Neuron (in vitro differentiated cells): ENCODE data around the gene JAKMIP3.
A peak's percentile ranks its signal among the peaks of the same experiment; 100 is the strongest.

Source experiments
- H2AFZ ChIP-seq: one replicate; pipeline ENCODE4 v1.6.1; 2013; ENCODE audit warnings: low read depth, mild to moderate bottlenecking, inconsistent platforms, low read length, moderate library complexity
- H3K27me3 ChIP-seq: one replicate; pipeline ENCODE4 v1.6.1; 2013; ENCODE audit warnings: low read length; ENCODE audit not compliant: insufficient read depth
- H3K36me3 ChIP-seq: one replicate; pipeline ENCODE4 v1.6.1; 2013; ENCODE audit warnings: low read length; ENCODE audit not compliant: insufficient read depth
- H3K4me1 ChIP-seq: one replicate; pipeline ENCODE4 v1.6.1; 2013; ENCODE audit warnings: low read length; ENCODE audit not compliant: insufficient read depth
- H3K4me3 ChIP-seq: 2 replicates; pipeline ENCODE4 v1.5.1; 2013; ENCODE audit warnings: mild to moderate bottlenecking, low read length, moderate library complexity
- H3K9me3 ChIP-seq: one replicate; pipeline ENCODE4 v1.6.1; 2013; ENCODE audit warnings: low read length

The JAKMIP3 gene

DNA sequence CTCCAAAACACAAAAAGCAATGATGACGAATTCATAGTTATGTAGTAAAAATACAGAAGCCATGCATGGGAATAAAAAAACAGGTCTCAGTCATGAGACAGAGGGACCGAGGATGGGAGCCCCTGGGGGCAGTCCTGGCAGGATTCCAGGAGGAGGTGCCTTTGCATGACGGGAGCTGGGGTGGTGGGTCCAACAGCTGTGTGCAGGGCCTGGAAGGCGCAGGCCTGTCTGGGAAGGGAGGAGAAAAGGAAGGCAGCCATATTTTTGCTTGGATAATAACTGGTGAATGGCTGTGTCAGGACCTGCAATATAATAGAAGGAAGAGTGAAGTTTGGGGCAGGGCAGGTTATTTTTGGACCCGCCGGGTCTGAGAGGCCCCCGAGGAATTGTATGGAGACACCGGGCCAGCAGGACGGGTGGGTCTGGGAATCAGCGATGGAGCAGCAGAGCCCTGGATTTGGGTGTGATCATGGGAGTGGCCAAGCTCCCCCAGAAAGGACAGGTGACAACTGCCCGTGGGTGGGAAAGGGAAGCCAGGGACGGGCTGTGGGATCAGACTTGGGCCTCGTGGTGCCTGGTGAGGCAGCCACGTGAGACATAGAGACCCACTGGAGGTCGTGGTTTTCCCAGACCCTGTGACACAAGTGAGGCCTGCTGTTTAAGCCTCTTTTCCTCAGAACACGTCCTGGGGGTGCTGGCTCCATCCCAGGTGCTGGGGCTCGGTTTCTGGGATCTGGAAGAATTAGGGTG, 2.9 kb upstream of the JAKMIP3 start:
- Histone ChIP-seq H3K27me3 (peaks cover 29% of the 10 kb centered on the region), H2AFZ (no peak overlapping the region), H3K9me3 (no peaks in the 10 kb centered on the region), H3K36me3 (no peaks in the 10 kb centered on the region), H3K4me3 (no peak overlapping the region), H3K4me1 (peaks cover 11% of the 10 kb centered on the region)

GRCh38 chr10:132063432-132063831, 2.3 kb upstream of the JAKMIP3 start:
- Histone ChIP-seq H3K4me1 (peaks cover 11% of the 10 kb centered on the region), H3K36me3 (no peaks in the 10 kb centered on the region), H3K4me3 (no peak overlapping the region), H3K9me3 (no peaks in the 10 kb centered on the region), H2AFZ (no peak overlapping the region), H3K27me3 (peaks cover 29% of the 10 kb centered on the region)

DNA sequence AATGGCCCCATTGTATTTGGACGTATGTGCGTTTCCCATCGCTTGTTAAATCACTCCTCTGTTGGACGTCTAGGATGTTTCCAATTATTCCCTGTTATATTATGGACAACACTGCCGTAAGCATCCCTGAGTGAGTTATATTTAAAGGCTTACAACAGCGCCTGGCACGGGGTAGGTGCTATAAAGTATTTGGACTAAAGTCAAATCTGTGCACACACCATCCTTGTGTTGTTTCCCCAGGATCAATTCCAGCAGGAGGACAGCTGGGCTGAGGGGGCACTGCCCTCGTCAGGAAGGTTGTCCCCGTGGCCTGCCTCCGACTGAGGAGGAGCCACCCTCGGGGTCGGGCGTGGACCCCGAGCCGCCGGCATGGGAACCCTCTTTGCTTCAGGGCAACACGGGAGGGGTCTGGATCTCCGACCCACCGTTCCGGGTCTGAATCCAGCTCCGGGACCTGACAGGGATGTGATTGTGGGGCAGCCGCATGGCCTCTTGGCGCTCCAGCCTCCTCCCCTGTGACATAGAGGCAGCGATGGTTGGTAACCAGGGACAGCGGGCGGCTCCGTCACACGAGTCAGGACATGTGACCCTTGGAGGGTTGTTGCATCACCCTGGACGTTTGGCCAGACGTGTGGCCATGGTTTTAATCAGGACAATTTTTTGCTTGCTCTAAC, 1.5 kb upstream of the JAKMIP3 start:
- no peaks in the 10 kb centered on the region for H3K36me3 ChIP-seq
- H3K4me3 ChIP-seq: no peak overlapping the region
- H2AFZ ChIP-seq: no peak overlapping the region
- no peaks in the 10 kb centered on the region for H3K9me3 ChIP-seq
- H3K4me1 ChIP-seq: peaks cover 11% of the 10 kb centered on the region
- peaks cover 29% of the 10 kb centered on the region for H3K27me3 ChIP-seq

GRCh38 chr10:132064771-132065437, 842 bp upstream of the JAKMIP3 start:
- peaks cover 29% of the 10 kb centered on the region for H3K27me3 ChIP-seq
- peaks cover 11% of the 10 kb centered on the region for H3K4me1 ChIP-seq
- H2AFZ ChIP-seq: no peak overlapping the region
- H3K9me3 ChIP-seq: no peaks in the 10 kb centered on the region
- H3K4me3 ChIP-seq: no peak overlapping the region
- H3K36me3 ChIP-seq: no peaks in the 10 kb centered on the region

GRCh38 chr10:132066186-132066585, 440 bp downstream of the JAKMIP3 start:
- H3K4me3 ChIP-seq: peak overlapping the region; percentile 47
- H3K9me3 ChIP-seq: no peaks in the 10 kb centered on the region
- peaks cover 11% of the 10 kb centered on the region for H3K4me1 ChIP-seq
- peaks cover 29% of the 10 kb centered on the region for H3K27me3 ChIP-seq
- no peaks in the 10 kb centered on the region for H3K36me3 ChIP-seq
- peak overlapping the region; percentile 76 for H2AFZ ChIP-seq

- peaks cover 26% of the 10 kb centered on the region for H3K27me3 ChIP-seq
- H2AFZ ChIP-seq: no peak overlapping the region
- H3K4me1 ChIP-seq: peaks cover 11% of the 10 kb centered on the region
- no peaks in the 10 kb centered on the region for H3K36me3 ChIP-seq
- no peak overlapping the region for H3K4me3 ChIP-seq
- H3K9me3 ChIP-seq: no peaks in the 10 kb centered on the region
Observed at GRCh38 chr10:132066812-132067211, 1.1 kb downstream of the JAKMIP3 start.

DNA sequence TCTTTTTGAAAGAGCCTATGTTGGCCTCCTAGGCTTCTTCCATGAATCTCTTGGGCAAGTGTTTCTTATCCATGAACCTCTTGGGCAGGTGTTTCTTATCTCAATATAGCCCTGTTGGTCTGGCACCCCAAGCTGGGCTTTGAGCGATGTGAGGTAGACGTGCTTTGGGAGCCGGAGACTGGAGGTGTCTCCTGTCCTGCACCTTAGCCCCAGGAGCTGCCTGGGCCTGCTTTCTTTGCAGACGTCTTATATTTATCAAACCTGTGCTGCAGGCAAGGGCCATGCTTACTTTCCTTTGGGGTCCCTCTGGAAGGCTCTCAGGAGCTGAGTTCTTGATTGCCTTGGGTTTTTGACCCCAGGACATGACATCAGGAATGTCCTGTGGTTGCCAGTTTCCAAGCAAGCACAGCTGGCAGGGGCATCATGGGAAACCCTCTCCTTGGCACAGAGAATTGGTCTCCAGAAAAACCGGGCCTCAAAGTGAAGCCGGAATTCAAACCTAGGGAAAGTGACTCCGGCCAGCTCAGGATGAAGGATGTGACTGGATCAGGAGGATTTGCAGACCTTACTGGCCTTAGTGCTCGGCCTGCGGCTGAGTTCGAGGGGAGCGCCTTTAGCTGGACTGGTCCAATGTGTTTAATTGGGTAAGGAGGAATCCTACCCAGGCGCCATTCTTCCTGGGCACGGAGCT, 2.8 kb downstream of the JAKMIP3 start:
- no peaks in the 10 kb centered on the region for H3K36me3 ChIP-seq
- no peak overlapping the region for H2AFZ ChIP-seq
- H3K9me3 ChIP-seq: no peaks in the 10 kb centered on the region

DNA sequence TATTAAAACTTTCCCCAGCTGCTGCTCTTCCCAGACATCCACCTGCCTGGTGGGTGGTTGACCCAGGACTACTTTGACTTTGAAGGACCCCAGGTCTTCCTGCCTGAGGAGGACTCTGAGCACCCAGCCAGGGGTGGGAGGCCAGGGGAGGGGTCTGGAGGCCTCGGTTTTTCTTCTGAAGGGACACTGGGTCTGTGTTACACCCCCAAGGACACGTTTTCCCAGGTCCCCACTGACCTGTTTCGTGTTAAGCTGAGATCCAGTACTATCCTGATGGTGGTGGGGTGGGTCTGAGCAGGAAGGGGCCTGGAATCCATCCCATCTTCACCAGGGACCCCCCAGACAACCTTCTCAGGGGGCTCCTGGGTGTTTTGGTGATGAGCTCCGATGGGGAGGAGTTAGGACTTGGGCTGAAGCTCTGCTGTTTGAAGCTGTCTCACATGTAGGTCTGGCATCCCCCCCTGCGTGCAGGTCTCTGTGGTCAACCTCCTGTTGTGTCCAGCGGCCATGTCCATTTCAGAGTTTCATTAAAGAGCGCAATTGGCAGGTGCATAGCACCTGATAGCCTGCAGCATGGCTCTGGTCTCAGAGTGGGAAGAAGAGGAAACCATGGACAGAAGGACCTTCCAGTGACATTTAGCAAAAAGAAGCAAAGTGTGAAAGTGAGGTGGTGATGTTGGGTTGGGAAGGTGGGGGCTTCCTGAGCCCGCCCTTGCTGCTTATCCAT, 3.5 kb downstream of the JAKMIP3 start:
- H3K4me1 ChIP-seq: peaks cover 11% of the 10 kb centered on the region
- no peak overlapping the region for H3K4me3 ChIP-seq
- H2AFZ ChIP-seq: no peak overlapping the region
- H3K36me3 ChIP-seq: no peaks in the 10 kb centered on the region
- no peaks in the 10 kb centered on the region for H3K9me3 ChIP-seq
- peaks cover 20% of the 10 kb centered on the region for H3K27me3 ChIP-seq

More for the DNA sequence above, 2.8 kb downstream of the JAKMIP3 start:
- Histone ChIP-seq H3K4me3 (no peak overlapping the region), H3K27me3 (peaks cover 20% of the 10 kb centered on the region), H3K4me1 (peaks cover 11% of the 10 kb centered on the region)

DNA sequence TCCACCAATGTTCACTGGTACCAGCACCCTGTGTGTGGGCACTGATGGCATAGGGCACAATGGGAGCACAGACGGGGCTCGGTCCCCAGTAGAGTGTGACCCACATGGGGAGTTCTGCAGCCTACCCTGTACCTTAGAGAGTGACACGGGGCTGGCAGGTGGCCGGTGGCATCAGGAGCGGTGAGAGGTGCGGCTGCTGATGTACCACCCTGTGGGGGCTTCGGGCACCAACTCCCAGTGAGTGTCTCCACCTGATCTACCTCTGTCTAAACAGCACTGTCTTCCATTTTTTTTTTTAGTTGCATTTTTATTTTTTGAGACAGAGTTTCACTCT, 4.1 kb downstream of the JAKMIP3 start:
- Histone ChIP-seq H3K4me1 (peaks cover 11% of the 10 kb centered on the region), H3K4me3 (no peak overlapping the region), H3K27me3 (peaks cover 18% of the 10 kb centered on the region), H3K9me3 (no peaks in the 10 kb centered on the region), H3K36me3 (no peaks in the 10 kb centered on the region), H2AFZ (no peak overlapping the region)

- Histone ChIP-seq H3K27me3 (peaks cover 12% of the 10 kb centered on the region), H3K4me1 (peaks cover 9% of the 10 kb centered on the region)
Observed at GRCh38 chr10:132070724-132071123, 5.0 kb downstream of the JAKMIP3 start.

GRCh38 chr10:132071667-132072066, 5.9 kb downstream of the JAKMIP3 start:
- no peak overlapping the region for H2AFZ ChIP-seq
- H3K4me1 ChIP-seq: no peaks in the 10 kb centered on the region
- H3K27me3 ChIP-seq: peaks cover 8% of the 10 kb centered on the region
- no peaks in the 10 kb centered on the region for H3K36me3 ChIP-seq
- H3K9me3 ChIP-seq: no peaks in the 10 kb centered on the region
- H3K4me3 ChIP-seq: no peak overlapping the region

More at GRCh38 chr10:132070724-132071123, 5.0 kb downstream of the JAKMIP3 start:
- Histone ChIP-seq H3K9me3 (no peaks in the 10 kb centered on the region), H3K36me3 (no peaks in the 10 kb centered on the region), H2AFZ (no peak overlapping the region), H3K4me3 (no peak overlapping the region)

DNA sequence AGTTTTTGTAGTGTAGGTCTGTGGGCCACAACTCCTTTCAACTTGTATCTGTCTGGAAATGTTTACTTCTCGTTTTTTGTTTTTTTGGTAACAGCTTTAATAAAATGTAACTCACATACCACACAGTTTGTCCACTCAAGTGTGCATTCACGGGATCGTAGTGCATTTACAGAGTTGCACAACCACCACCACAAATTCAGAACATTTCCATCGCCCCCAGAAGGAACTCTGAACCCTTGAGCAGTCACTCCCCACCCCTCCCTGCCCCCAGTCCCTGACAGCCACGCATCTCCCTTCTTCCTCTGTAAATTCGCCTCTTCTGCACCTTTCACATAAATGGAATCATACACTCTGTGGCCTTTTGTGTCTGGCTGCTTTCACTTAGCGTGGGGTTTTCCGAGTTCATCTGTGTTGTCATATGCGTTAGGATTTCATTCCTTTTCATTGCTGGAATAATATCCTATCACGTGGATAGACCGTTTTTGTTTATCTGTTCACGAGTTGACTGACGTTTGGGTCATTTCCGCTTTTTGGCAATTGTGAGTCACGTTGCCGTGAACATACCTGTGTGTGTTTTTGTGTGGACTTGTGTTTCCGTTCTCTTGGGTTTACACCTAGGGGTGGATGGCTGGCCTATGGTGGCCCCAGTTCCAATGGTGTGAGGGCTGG, 10.3 kb downstream of the JAKMIP3 start:
- Histone ChIP-seq H3K9me3 (no peaks in the 10 kb centered on the region), H3K4me3 (no peak overlapping the region), H3K4me1 (no peaks in the 10 kb centered on the region), H3K27me3 (no peaks in the 10 kb centered on the region), H3K36me3 (no peaks in the 10 kb centered on the region), H2AFZ (no peak overlapping the region)
